Right atrium auricular region (tissue), 2 donors: Measurements from ENCODE around the gene TLK1. TPM values are rescaled to one million over a fixed set of nuclear protein-coding genes. Genes with fewer than 3 reads are reported as not detected.
A peak's percentile ranks its signal among the peaks of the same experiment; 100 is the strongest.

Experiments used
- DNase-seq: peaks from one replicate; pipeline ENCODE4 v3.0.0-alpha.2; 2019; ENCODE audit warnings: low spot score
- H3K27ac ChIP-seq, 2 donors: fragments of 200-600 bp; sonication (generic); 1 replicate in 1 of 2; 2 replicates in 1 of 2; pipeline ENCODE4 v1.5.1; 2016 to 2019
- H3K27me3 ChIP-seq, 2 donors: fragments of 200-600 bp; sonication (generic); one replicate each; pipeline versions ENCODE4 v1.5.1 to v1.6.0; 2017 to 2019
- H3K36me3 ChIP-seq: fragments of 200-600 bp; sonication (generic); one replicate; pipeline ENCODE4 v1.5.1; 2016
- H3K4me1 ChIP-seq, 2 donors: fragments of 200-600 bp; sonication (generic); one replicate each; pipeline versions ENCODE4 v1.5.1 to v1.6.0; 2017 to 2019
- H3K4me3 ChIP-seq, 2 donors: fragments of 200-600 bp; sonication (generic); 1 replicate in 1 of 2; 2 replicates in 1 of 2; pipeline ENCODE4 v1.5.1; 2017 to 2019; ENCODE audit warnings: mild to moderate bottlenecking in 1 of 2, moderate library complexity in 1 of 2
- H3K9me3 ChIP-seq, 2 donors: fragments of 200-600 bp; sonication (generic); one replicate each; pipeline ENCODE4 v1.5.1; 2019
- total RNA-seq, 2 donors: library from RNA; depleted of rRNA; stranded (reverse); fragments of >200 nt; gene quantifications; one replicate each; pipeline ENCODE4 v1.1.0, GENCODE V29; 2016
- TF ChIP-seq, protein P1 (sequence below), 2 donors: fragments of 200-600 bp; sonication (generic); IDR thresholded peaks; one replicate each; pipeline ENCODE4 v1.5.1; 2019; ENCODE audit warnings: antibody characterized with exemption in 2 of 2

The TLK1 gene
- total RNA-seq, 2 donors from 2014 or later = 21.0 to 21.7 TPM

DNA sequence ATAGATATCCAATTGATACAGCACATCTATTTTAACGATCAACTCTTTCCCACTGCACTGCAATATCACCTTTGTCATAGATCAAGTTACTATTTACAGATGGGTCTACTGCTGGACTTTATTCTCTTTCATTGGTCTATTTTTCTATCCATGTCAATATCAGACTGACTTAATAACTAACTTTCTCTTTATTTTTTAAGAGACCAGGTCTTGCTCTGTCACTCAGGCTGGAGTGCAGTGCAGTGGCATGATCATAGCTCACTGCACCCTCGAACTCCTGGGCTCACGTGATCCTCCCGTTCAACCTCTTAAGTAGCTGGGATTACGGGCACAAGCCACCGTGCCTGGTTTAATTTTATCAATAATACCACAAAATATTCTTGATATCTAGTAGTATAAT, 71.2 kb downstream of the TLK1 start:
- Histone ChIP-seq H3K27me3 (no peaks in the 10 kb centered on the region), H3K4me3 (no peak overlapping the region), H3K4me1 (no peaks in the 10 kb centered on the region), H3K27ac (no peak overlapping the region), H3K36me3 (no peaks in the 10 kb centered on the region), H3K9me3 (no peaks in the 10 kb centered on the region)
- no peak for DNase-seq
- TF ChIP-seq, protein P1, sequence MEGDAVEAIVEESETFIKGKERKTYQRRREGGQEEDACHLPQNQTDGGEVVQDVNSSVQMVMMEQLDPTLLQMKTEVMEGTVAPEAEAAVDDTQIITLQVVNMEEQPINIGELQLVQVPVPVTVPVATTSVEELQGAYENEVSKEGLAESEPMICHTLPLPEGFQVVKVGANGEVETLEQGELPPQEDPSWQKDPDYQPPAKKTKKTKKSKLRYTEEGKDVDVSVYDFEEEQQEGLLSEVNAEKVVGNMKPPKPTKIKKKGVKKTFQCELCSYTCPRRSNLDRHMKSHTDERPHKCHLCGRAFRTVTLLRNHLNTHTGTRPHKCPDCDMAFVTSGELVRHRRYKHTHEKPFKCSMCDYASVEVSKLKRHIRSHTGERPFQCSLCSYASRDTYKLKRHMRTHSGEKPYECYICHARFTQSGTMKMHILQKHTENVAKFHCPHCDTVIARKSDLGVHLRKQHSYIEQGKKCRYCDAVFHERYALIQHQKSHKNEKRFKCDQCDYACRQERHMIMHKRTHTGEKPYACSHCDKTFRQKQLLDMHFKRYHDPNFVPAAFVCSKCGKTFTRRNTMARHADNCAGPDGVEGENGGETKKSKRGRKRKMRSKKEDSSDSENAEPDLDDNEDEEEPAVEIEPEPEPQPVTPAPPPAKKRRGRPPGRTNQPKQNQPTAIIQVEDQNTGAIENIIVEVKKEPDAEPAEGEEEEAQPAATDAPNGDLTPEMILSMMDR (IDR thresholded peaks at IDR 0.05) = no peak

DNA sequence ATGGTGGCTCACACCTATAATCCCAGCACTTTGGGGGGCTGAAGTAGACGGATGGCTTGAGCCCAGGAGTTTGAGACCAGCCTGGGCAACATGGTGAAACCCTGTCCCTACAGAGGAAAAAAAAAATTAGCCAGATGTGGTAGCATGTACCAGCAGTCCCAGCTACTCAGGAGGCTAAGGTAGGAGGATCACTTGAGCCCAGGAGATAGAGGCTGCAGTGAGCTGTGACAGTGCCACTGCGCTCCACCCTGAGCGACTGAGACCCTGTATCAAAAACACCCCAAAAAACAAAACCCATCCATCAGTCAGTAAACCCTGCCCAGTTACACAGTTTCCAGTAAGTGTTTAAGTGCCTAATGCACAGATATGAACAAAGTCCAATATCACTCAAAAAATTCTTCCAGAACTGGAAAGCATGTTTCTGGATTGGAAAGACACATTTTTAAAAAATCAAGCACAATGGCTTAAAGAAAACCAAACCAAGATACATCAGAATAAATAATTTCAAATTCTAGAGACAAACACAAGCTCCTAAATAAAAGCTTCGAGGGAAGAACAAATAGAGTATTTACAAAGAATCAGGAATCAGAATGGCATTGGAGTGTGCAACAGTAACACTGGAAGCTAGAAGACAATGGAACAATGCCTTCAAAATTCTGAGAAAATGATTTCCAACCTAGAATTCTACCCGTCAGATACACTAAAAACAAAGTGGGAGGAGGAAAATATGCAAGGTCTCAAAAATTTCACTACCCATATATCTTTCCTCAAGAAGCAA, 72.4 kb downstream of the TLK1 start:
- no peaks in the 10 kb centered on the region for H3K36me3 ChIP-seq
- H3K4me3 ChIP-seq = no peak overlapping the region
- no peak overlapping the region for H3K27ac ChIP-seq
- DNase-seq = no peak
- no peaks in the 10 kb centered on the region for H3K4me1 ChIP-seq
- H3K9me3 ChIP-seq = no peaks in the 10 kb centered on the region
- no peaks in the 10 kb centered on the region for H3K27me3 ChIP-seq
- TF ChIP-seq, protein P1 (IDR thresholded peaks at IDR 0.05) = no peak

DNA sequence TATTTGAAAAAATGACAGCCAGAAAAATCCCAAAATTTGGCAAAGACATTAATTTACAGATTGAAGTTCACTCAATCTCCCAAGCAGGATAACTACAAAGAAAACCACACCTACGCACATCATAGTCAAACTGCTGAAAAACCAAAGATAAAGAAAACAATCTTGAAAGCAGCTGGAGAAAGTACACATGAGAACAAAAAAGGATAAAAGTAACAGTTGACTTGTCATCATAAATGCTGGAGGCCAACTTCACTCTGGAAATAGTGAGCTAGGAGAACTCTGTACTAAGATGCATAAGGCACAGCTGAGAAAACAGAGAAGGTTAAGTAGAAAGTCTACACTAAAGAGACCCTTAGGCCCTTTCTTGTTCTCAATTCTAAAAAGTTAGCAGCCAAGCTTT, 73.1 kb downstream of the TLK1 start:
- H3K36me3 ChIP-seq = no peaks in the 10 kb centered on the region
- no peak for DNase-seq
- no peaks in the 10 kb centered on the region for H3K9me3 ChIP-seq
- H3K4me1 ChIP-seq = no peaks in the 10 kb centered on the region
- no peak overlapping the region for H3K27ac ChIP-seq
- TF ChIP-seq, protein P1 (IDR thresholded peaks at IDR 0.05) = no peak
- H3K27me3 ChIP-seq = no peaks in the 10 kb centered on the region
- no peak overlapping the region for H3K4me3 ChIP-seq

DNA sequence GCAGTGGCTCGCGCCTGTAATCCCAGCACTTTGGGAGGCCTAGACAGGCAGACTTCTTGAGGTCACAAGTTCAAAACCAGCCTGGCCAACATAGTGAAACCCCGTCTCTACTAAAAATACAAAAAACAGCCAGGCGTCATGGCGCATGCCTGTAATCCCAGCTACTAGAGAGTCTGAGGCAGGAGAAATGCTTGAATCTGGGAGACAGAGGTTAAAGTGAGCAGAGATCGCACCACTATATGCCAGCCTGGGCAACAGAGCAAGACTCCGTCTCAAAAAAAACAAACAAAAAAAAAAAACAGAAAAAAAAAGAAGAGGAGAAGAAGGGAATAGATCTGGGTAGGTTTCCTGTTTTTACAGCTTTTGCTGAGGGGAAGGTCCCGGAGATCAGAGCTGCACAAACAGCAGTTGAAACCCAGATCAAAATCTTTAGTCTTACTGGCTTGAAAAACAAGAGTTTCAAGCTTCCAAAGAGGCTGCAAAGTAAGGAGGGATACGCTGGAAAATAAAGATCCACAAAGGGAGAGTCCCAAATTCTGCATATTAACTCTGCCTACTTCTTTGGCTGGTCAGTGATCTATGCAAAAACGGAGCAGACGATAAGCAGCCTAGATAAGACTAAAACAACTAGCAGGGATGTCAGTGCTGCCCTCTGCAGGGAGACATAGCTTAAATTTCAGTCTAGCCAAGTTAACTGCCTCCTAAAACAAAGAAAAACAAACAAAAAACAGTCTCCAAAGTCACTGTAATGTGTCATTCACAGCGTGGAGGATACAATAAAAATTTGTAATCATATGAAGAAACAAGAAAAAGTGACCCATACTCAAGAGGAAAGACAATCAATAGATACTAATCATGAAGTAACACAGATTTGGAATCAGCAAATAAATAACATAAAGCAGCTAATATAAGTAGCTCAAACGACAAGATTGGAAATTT, 74.1 kb downstream of the TLK1 start:
- Histone ChIP-seq H3K36me3 (no peaks in the 10 kb centered on the region), H3K27ac (no peak overlapping the region), H3K9me3 (no peaks in the 10 kb centered on the region), H3K4me1 (no peaks in the 10 kb centered on the region), H3K27me3 (no peaks in the 10 kb centered on the region), H3K4me3 (no peak overlapping the region)
- TF ChIP-seq, protein P1 (IDR thresholded peaks at IDR 0.05) = peak; percentile 56 to 64
- DNase-seq = no peak

DNA sequence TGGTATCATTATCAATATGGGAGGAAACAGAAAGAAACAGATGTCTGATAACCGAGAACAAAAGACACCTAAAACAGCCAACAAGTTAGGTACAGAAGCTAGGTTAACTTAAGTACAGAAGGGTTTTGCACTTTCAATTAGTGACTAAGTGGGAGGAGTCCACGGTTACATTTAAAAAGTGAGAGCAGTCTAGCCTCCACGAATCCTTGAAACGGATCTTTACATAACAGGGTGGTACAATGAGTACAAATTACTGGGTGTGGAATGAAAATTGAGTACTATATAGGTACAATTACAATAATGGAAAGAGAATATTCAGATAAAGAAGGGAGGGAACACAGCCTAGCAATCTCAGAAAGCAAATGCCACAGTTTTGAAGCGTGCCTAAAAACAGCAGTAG, 76.6 kb downstream of the TLK1 start:
- Histone ChIP-seq H3K9me3 (no peaks in the 10 kb centered on the region), H3K27ac (no peak overlapping the region), H3K36me3 (no peaks in the 10 kb centered on the region), H3K27me3 (no peaks in the 10 kb centered on the region), H3K4me1 (no peaks in the 10 kb centered on the region), H3K4me3 (no peak overlapping the region)
- DNase-seq = no peak
- TF ChIP-seq, protein P1 (IDR thresholded peaks at IDR 0.05) = no peak
